ENCODE data around the gene QPRT. TPM values are rescaled to one million over a fixed set of nuclear protein-coding genes. Genes with fewer than 3 reads are reported as not detected.
"Not testable (repeated sequence)": the region's sequence is repeated elsewhere in the genome, so short reads cannot be mapped to it uniquely, and the experiment has no call there.

Gene QPRT
- polyA plus RNA-seq, 5 donors, result 41.9 to 70.9 (median 51.6) TPM

GRCh38 chr16:29656688-29657523 is 22.1 kb upstream of the QPRT start:
- DNase-seq, result no peak

- DNase-seq, result no peak
Observed at GRCh38 chr16:29658705-29659104, 20.3 kb upstream of the QPRT start.

GRCh38 chr16:29662000-29662728 is 16.8 kb upstream of the QPRT start:
- DNase-seq, result no peak

- DNase-seq, result no peak
Observed at GRCh38 chr16:29662729-29663015, 16.3 kb upstream of the QPRT start.

GRCh38 chr16:29663016-29663806 is 15.8 kb upstream of the QPRT start, which contains the start of gene SPN:
SPN (plus strand) TSS chr16:29663247; CDS start chr16:29663729, 482 bp downstream.
- DNase-seq, result no peak

- no peak for DNase-seq
Observed at GRCh38 chr16:29663807-29664090, 15.2 kb upstream of the QPRT start.

- DNase-seq, result no peak
Observed at GRCh38 chr16:29664091-29664921, 14.7 kb upstream of the QPRT start.

- no peak for DNase-seq
Observed at GRCh38 chr16:29665294-29666077, 13.5 kb upstream of the QPRT start.

- not testable (repeated sequence) for DNase-seq
Observed at GRCh38 chr16:29667322-29667610, 11.7 kb upstream of the QPRT start.

- DNase-seq, result no peak
Observed at GRCh38 chr16:29667755-29668154, 11.2 kb upstream of the QPRT start.

- DNase-seq, result no peak
Observed at GRCh38 chr16:29668267-29668666, 10.7 kb upstream of the QPRT start.

GRCh38 chr16:29673501-29673900 is 5.5 kb upstream of the QPRT start:
- DNase-seq, result no peak

GRCh38 chr16:29674188-29674587 is 4.8 kb upstream of the QPRT start:
- DNase-seq, result peak; percentile 55 to 64

GRCh38 chr16:29675811-29676643 is 3.0 kb upstream of the QPRT start:
- DNase-seq, result no peak

GRCh38 chr16:29676989-29677785 is 1.8 kb upstream of the QPRT start:
- no peak for DNase-seq

GRCh38 chr16:29680180-29680598 is 1.2 kb downstream of the QPRT start:
- DNase-seq, result no peak

GRCh38 chr16:29683543-29684090 is 4.6 kb downstream of the QPRT start:
- no peak for DNase-seq

GRCh38 chr16:29684679-29685078 is 5.7 kb downstream of the QPRT start:
- DNase-seq, result no peak

- no peak for DNase-seq
Observed at GRCh38 chr16:29686740-29687332, 7.9 kb downstream of the QPRT start.

All from right lung (tissue), 5 donors.